ENCODE data around the gene NMUR2.

The NMUR2 gene, protein sequence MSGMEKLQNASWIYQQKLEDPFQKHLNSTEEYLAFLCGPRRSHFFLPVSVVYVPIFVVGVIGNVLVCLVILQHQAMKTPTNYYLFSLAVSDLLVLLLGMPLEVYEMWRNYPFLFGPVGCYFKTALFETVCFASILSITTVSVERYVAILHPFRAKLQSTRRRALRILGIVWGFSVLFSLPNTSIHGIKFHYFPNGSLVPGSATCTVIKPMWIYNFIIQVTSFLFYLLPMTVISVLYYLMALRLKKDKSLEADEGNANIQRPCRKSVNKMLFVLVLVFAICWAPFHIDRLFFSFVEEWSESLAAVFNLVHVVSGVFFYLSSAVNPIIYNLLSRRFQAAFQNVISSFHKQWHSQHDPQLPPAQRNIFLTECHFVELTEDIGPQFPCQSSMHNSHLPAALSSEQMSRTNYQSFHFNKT

DNA sequence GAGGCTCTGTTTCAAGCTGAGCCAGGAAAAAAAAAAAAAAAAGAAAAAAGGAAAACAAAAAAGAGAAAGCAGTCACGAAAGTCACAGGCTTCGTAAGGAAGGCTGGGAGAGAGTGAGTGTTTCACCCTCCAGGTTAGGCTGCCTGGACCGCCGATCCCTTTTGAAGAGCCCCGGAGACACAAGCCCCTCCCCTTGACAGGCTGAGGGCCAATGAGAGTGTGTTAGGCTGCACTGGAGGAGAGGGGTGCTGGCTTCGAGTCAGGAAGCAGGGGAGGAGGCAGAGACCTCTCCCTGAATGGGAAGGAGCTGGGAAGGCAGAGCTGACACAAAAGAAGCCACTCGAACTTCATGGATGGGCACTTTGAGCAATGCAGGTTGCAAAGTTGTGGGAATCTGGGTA lies at the start of gene NMUR2:
TSS of gene NMUR2 (minus strand) at position 135 of the 400 bp plus-strand sequence. CDS start 166 bp downstream, outside the sequence.
- Mint-ChIP-seq H3K27ac (no peak within 1 kb of the TSS), H3K36me3 (no peaks in the 10 kb centered on the region), H3K9me3 (no peaks in the 10 kb centered on the region), H3K4me3 (no peak within 1 kb of the TSS), H3K4me1 (no peaks in the 10 kb centered on the region)
- no peak for DNase-seq (ENCODE audit: low spot score in 2 of 2)
- no peak for ATAC-seq

DNA sequence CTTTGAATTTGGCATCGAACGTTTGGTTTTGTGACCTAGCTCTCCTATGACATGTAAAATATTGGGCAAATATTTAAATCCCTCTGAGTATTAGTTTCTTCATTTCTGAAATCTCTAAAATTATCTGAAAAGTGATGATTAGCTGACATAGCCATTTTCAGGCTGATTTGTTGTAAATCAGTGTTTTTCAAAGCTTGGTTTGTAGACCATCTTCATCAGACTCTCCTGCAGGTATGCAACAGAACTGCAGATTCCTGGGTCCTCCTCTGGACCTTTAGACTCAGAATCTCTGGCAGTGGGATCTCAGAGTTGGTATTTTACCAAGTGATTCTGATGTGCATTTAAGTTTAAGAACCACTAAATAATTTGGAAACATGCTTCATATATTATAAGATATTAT lies 38.9 kb upstream of the NMUR2 start:
- ATAC-seq, result no peak
- H3K9me3 Mint-ChIP-seq, result no peaks in the 10 kb centered on the region
- no peak overlapping the region for H3K27ac Mint-ChIP-seq
- no peak overlapping the region for H3K4me3 Mint-ChIP-seq
- H3K4me1 Mint-ChIP-seq, result no peaks in the 10 kb centered on the region
- H3K36me3 Mint-ChIP-seq, result no peaks in the 10 kb centered on the region
- DNase-seq (ENCODE audit: low spot score in 2 of 2), result no peak

DNA sequence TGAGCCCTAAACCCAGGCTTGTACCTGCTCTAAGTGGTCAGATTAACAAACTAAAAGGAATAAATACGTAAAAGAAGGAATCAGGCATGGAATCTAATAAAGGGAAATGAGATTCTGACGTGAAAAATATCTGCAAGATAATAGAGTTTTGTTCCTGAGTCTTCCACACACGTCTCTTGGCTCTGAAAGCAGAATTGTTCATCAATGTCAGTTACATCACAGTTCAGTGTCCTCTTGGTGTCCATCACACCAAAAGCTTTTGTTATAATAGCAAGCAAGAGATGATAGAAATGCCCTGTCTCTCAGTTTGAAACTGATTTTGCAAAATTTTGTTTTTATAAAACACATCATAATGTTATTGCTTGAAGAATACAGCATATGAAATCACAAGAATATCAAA lies 34.7 kb upstream of the NMUR2 start:
- no peaks in the 10 kb centered on the region for H3K9me3 Mint-ChIP-seq
- H3K4me1 Mint-ChIP-seq, result no peaks in the 10 kb centered on the region
- no peak overlapping the region for H3K27ac Mint-ChIP-seq
- no peaks in the 10 kb centered on the region for H3K36me3 Mint-ChIP-seq
- DNase-seq (ENCODE audit: low spot score in 2 of 2) (no peak), ATAC-seq (no peak)
- H3K4me3 Mint-ChIP-seq, result no peak overlapping the region

DNA sequence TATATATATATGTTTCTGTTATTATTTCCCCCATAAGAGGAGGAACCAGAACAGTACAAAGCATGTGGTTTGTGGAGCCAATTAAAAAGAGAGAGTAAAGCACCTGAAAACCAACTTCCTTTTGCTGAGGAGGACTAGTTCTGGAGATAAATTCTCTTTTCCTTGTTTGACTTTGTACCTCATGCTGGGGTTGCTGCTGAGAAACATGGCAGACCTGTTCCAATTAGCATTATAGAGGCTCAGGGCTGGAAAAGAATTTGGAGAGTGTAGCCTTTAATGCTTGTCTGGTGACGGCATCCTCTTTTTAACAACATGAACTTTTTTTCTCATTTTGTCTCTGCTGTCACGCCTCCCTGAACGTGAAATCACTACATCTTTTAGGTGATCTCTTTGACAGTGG lies 32.8 kb upstream of the NMUR2 start:
- no peak for ATAC-seq
- H3K4me1 Mint-ChIP-seq, result no peaks in the 10 kb centered on the region
- no peak overlapping the region for H3K27ac Mint-ChIP-seq
- H3K36me3 Mint-ChIP-seq, result no peaks in the 10 kb centered on the region
- no peak overlapping the region for H3K4me3 Mint-ChIP-seq
- DNase-seq (ENCODE audit: low spot score in 2 of 2), result no peak
- H3K9me3 Mint-ChIP-seq, result no peaks in the 10 kb centered on the region

DNA sequence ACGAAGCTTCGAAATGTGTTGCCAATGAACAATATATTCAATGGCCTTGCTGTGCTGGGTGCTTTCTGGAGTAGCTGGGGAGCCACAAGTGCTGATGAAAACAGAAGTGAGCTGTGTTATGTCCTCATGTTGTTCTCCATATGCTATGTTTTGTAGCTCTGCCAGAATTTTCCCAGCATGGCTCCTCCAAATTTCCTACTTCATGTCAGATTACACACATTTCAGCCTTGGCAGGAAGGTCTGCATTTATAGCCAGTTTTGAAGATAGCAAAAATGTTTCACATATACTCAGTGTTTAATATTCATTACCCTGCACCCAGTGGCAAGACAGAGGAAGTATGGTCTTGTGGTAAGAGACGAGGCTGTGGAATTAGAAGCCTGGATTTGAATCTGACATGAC lies 22.6 kb upstream of the NMUR2 start:
- Mint-ChIP-seq H3K27ac (no peak overlapping the region), H3K36me3 (no peaks in the 10 kb centered on the region), H3K9me3 (no peaks in the 10 kb centered on the region), H3K4me1 (no peaks in the 10 kb centered on the region), H3K4me3 (no peak overlapping the region)
- DNase-seq (ENCODE audit: low spot score in 2 of 2) (no peak), ATAC-seq (no peak)

DNA sequence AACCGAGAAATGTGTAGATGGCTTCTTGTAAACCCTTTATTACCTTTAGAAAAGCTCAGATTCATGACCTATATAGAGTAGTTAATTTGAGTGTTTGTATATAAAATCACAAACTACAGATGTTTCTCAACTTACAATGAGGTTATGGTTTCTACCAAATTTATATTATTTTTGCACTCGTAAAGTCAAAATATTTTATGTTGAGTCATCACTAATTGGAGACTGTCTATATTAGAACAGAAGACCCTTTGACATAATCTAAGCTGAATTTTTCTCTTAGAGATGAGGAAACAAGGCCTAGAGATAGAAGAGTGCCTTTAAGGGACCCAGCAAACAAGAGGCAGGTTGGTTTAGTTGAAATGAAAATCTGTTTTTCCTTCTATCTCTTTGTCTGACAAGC lies 20.0 kb upstream of the NMUR2 start:
- DNase-seq (ENCODE audit: low spot score in 2 of 2) (no peak), ATAC-seq (no peak)
- Mint-ChIP-seq H3K4me1 (no peaks in the 10 kb centered on the region), H3K9me3 (no peaks in the 10 kb centered on the region), H3K36me3 (no peaks in the 10 kb centered on the region), H3K27ac (no peak overlapping the region), H3K4me3 (no peak overlapping the region)

DNA sequence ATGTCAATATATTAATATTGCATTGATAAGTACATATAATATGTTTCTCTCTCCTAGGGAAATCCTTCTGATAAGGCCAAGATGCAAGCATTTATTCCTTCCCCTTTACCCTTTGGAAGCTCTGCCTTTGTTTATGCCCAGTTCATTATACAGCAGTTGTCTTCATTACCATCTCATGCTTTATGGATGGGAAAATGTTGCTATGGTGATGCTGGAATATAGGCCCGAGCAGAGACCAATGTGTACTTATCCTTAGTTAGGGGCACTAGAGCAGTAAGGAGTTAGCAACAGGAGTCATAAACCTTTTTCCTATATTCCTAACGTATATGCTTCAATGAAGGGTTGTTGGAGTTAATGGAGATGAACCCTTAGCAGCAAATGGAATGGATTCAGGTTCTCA lies 19.4 kb upstream of the NMUR2 start:
- no peaks in the 10 kb centered on the region for H3K36me3 Mint-ChIP-seq
- H3K4me1 Mint-ChIP-seq, result no peaks in the 10 kb centered on the region
- DNase-seq (ENCODE audit: low spot score in 2 of 2) (no peak), ATAC-seq (no peak)
- H3K9me3 Mint-ChIP-seq, result no peaks in the 10 kb centered on the region
- no peak overlapping the region for H3K27ac Mint-ChIP-seq
- no peak overlapping the region for H3K4me3 Mint-ChIP-seq

DNA sequence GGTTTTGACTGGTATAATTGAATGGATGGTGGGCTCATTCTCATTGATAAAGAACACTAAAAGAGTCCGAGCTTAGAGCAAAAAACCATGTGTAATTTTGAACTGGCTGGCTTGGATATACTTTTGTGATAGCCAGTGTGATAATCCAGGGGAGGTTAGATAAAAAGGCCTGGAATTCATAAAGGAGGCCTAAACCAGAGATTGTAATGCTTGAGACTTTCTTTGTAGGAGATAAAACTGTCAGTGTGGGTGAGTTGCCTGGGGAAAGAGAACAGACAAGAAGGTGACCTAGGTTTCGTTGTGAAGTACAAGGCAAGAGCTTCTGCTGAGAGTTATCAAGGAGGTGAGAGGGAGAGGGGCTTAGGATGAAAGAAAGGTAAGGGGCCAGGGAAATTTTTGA lies 17.0 kb upstream of the NMUR2 start:
- DNase-seq (ENCODE audit: low spot score in 2 of 2) (no peak), ATAC-seq (no peak)
- Mint-ChIP-seq H3K36me3 (no peaks in the 10 kb centered on the region), H3K27ac (no peak overlapping the region), H3K9me3 (no peaks in the 10 kb centered on the region), H3K4me3 (no peak overlapping the region), H3K4me1 (no peaks in the 10 kb centered on the region)

DNA sequence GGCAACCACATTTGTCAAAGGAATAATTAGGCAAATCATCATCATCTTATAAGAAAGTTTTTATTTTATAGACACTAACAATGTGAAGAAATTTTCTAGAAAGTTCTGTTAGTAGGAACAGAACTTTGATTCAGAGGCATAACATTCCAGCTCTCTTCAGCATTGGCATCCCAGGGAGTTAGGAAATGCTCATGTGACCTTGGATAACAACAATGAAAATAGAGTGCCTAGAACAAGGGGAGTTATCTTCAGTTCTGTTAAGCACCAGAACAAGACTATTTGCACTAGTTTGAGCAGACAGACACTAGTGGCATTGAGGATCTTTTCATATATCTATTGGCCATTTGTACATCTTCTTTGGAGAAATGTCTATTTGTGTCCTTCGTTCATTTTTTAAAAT lies 7.0 kb upstream of the NMUR2 start:
- H3K27ac Mint-ChIP-seq, result no peak overlapping the region
- H3K9me3 Mint-ChIP-seq, result no peaks in the 10 kb centered on the region
- no peak overlapping the region for H3K4me3 Mint-ChIP-seq
- ATAC-seq, result no peak
- H3K36me3 Mint-ChIP-seq, result no peaks in the 10 kb centered on the region
- no peak for DNase-seq (ENCODE audit: low spot score in 2 of 2)
- no peaks in the 10 kb centered on the region for H3K4me1 Mint-ChIP-seq

DNA sequence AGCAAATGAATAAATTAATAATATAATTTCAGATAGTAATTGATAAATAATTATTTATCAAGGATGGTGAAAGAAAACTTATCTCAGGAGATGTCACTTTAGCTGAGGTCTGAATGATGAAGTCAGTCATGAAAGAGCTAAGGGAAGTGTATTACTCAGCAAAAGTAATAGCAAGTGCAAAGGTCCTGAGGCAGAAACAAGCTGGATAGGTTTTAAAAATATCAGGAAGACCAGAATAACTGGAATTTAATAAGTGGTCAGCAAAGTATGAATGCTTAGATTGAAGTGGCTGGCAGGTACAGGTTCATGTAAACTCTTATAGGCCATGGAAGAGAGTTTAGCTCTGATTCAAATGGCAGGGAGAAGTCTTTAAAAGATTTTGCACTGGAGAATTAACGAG lies 1.0 kb upstream of the NMUR2 start:
- no peaks in the 10 kb centered on the region for H3K4me1 Mint-ChIP-seq

DNA sequence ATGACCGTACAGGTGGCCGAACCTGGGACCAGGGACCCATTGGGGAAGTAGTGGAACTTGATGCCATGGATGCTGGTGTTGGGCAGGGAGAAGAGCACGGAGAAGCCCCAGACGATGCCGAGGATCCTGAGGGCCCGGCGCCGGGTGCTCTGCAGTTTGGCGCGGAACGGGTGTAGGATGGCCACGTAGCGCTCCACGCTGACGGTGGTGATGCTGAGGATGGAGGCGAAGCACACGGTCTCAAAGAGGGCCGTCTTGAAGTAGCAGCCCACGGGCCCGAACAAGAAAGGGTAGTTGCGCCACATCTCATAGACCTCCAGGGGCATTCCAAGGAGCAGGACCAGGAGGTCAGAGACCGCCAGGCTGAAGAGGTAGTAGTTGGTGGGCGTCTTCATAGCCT lies 585 bp downstream of the NMUR2 start:
- Mint-ChIP-seq H3K9me3 (no peaks in the 10 kb centered on the region), H3K4me3 (no peak overlapping the region), H3K36me3 (no peaks in the 10 kb centered on the region), H3K27ac (no peak overlapping the region), H3K4me1 (no peaks in the 10 kb centered on the region)
- no peak for ATAC-seq
- DNase-seq (ENCODE audit: low spot score in 2 of 2), result no peak

More for the DNA sequence above, 1.0 kb upstream of the NMUR2 start:
- H3K9me3 Mint-ChIP-seq, result no peaks in the 10 kb centered on the region
- H3K36me3 Mint-ChIP-seq, result no peaks in the 10 kb centered on the region
- no peak overlapping the region for H3K27ac Mint-ChIP-seq
- no peak overlapping the region for H3K4me3 Mint-ChIP-seq
- no peak for DNase-seq (ENCODE audit: low spot score in 2 of 2)
- no peak for ATAC-seq

DNA sequence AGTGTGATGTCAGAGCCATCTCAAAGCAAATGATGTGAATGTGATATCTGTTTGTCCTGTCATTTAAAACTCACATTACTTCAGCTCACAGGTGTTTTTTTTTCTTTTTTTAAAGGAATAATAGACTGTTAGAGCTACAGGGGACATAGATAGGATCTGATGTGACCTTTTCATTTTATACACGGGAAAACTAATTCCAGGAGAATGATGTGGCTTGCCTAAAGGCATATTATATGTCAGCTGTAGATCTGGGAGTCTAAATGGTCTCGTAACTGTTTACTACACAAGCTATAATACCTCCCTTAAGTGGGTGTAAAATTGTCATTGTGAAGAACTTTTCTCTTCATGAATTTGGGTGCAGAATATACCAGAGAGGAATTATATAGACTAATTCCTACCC lies 2.0 kb downstream of the NMUR2 start:
- ATAC-seq, result no peak
- no peak for DNase-seq (ENCODE audit: low spot score in 2 of 2)
- Mint-ChIP-seq H3K36me3 (no peaks in the 10 kb centered on the region), H3K9me3 (no peaks in the 10 kb centered on the region), H3K4me3 (no peak overlapping the region), H3K4me1 (no peaks in the 10 kb centered on the region), H3K27ac (no peak overlapping the region)

DNA sequence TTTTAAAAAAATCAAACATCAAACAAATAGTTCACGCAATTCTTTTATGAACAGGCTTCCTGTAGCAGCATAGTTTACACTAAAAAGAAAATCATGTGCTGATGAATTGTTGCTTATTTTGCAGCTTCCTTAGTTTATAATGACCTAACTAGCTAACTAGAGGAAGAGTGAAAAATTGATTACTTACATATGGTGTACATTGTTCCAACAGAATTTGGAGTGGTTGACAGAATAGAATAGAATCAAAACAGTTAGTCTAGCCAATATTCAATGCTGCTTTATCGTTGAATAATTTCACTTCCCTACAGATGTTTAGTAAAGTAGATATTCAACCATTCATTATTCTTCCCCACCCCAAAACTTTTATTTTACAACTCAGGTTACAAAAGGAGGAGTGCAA lies 4.2 kb downstream of the NMUR2 start:
- DNase-seq (ENCODE audit: low spot score in 2 of 2) (no peak), ATAC-seq (no peak)
- no peak overlapping the region for H3K4me3 Mint-ChIP-seq
- H3K27ac Mint-ChIP-seq, result no peak overlapping the region
- no peaks in the 10 kb centered on the region for H3K4me1 Mint-ChIP-seq
- no peaks in the 10 kb centered on the region for H3K9me3 Mint-ChIP-seq
- no peaks in the 10 kb centered on the region for H3K36me3 Mint-ChIP-seq

DNA sequence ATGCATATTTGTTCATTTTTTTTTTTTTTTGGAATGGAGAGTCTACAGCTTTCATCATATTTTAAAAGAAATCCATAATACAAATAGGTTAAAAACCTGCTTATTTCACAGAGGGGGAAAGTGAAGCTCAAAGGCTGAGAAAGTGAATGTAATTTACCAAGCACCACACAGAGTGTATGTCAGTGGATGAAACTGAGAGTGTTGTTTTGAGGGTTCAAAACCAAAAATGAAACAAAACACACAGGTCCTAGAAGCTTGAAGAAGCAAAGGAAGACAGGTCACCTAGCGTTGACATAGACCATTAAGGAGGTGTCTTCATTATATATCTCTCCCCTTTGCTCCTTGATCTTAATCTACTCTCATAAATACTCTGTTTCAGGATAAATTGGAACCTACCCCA lies 7.5 kb downstream of the NMUR2 start:
- Mint-ChIP-seq H3K9me3 (no peaks in the 10 kb centered on the region), H3K4me1 (no peaks in the 10 kb centered on the region), H3K27ac (no peak overlapping the region), H3K36me3 (no peaks in the 10 kb centered on the region), H3K4me3 (no peak overlapping the region)
- ATAC-seq (no peak), DNase-seq (ENCODE audit: low spot score in 2 of 2) (no peak)

DNA sequence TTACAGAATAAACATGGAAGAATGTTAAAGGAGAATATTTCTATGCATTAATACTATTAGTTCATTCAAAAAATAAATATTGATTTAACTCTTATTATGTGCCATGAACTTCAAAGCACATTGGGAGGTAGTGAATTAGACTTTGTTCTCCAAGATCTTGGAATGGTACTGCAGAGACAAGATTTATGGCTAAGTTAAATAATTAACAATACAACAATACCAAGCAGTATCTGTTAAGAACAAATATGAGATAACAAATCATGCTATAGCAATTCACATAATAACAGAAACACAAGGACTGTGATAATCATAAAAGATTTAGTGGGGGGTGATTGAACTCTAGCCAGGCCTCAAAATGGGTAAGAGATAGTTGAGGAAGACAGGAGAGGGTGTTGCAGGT lies 11.6 kb downstream of the NMUR2 start:
- ATAC-seq (no peak), DNase-seq (ENCODE audit: low spot score in 2 of 2) (no peak)
- H3K36me3 Mint-ChIP-seq, result no peaks in the 10 kb centered on the region
- H3K4me3 Mint-ChIP-seq, result no peak overlapping the region
- no peaks in the 10 kb centered on the region for H3K4me1 Mint-ChIP-seq
- H3K27ac Mint-ChIP-seq, result no peak overlapping the region
- H3K9me3 Mint-ChIP-seq, result no peaks in the 10 kb centered on the region

DNA sequence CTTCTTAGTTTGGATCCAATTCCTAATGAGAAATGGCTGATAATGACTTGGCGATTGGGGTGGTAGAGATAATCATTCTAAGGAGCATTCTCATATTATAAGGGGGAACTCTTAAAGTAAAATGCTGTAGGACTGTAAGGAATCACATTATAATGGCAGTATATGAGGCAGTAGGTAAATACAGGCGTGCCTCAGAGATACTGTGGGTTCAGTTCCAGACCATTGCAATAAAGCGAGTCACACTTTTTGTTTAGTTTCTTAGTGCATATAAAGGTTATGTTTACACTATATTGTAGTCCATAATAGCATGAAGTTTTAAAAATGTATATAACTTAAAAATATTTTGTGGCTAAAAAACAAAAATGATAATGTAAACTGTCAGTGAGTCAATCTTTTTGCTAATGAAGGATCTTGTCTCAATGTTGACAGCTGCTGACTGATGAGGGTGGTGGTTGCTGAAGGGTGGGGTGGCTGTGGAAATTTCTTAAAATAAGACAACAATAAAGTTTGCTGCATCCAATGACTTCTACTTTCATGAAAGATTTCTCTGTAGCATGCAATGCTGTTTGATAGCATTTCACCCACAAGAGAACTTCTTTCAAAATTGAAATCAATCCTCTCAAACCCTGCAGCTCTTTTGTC lies 15.8 kb downstream of the NMUR2 start:
- DNase-seq (ENCODE audit: low spot score in 2 of 2) (no peak), ATAC-seq (no peak)
- no peaks in the 10 kb centered on the region for H3K36me3 Mint-ChIP-seq
- H3K27ac Mint-ChIP-seq, result no peak overlapping the region
- H3K4me3 Mint-ChIP-seq, result no peak overlapping the region
- H3K9me3 Mint-ChIP-seq, result no peaks in the 10 kb centered on the region
- H3K4me1 Mint-ChIP-seq, result no peaks in the 10 kb centered on the region

Data from stimulated activated effector memory CD8-positive, alpha-beta T cell treated with anti-CD3 and anti-CD28 coated beads, Interleukin-12 subunit alpha, Interleukin-12 subunit beta, amount 100 ng/mL, for 72 hours (primary cell).